ENCODE data around the gene GGA2.
"Not testable (repeated sequence)": the region's sequence is repeated elsewhere in the genome, so short reads cannot be mapped to it uniquely, and the experiment has no call there.

Gene GGA2

DNA sequence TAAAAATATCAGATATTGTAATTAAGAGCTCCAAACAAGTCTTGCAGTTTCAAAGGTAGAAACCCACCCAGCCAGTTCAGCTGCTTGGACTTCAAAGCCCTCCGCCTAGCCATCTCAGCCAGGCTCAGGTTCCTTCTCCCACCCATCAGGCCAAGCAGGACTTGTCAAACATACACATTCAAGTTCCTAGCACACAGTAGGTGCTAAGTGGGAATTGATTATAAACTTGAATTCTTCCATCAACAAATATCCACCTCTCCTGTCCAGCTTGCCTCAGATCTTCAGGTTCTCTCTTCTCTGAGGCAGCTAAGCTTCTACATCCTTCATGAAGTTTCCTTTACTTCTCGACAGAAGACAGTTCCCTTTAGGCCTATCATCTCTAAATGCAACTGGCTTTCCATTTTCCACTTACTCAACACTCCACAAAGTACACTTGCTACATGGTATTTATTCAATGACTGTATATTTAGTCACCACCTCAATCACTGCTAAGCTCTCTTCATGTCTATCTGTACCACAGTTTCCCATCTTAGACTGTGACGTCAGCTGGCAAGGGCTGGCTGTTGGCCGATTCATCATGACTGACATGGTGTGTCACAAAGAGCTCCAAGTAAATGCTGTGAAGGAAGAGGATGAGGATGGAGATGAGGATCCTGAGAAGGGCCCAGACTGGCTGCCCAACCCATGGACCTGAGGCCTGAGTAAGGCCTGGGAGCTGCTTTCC is 44.0 kb downstream of the GGA2 start:
- DNase-seq, result no peak

DNA sequence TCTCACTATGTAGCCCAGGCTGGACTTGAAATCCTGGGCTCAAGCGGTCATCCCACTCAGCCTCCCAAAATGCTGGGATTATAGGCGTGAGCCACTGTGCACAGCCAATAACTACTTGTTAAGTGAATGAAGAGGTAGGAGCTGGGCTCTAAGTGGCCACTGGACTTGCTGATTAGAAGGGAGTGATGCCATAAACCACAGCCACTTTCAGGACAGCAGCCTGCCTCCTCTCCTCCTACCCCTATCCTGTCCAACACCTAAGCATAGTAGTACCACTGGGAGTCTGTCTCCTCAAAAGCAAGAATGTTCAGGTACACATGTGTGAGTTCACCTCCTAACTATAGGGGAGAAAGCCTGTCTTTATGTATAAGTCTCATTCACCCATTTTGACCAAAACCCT is 45.1 kb downstream of the GGA2 start:
- DNase-seq, result no peak

DNA sequence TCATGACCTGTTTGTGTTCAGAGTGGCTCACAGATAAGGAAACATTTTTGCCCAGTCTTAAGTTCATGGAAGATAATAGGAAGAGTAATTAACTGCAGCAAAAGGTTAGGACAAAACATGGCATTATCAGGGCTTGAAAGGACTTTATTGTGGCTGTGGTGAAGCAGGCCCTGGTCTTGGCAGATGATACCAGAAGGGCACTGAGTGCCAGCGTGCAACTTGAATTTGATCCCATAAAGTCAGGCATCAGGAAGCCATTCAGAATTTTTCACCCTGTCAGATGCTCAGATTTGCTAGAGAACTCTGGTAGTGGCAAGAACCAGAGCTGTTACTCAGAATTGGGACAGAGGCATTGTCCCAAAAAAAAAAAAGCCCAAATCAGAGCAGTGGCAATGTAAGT is 46.1 kb downstream of the GGA2 start:
- DNase-seq, result no peak

DNA sequence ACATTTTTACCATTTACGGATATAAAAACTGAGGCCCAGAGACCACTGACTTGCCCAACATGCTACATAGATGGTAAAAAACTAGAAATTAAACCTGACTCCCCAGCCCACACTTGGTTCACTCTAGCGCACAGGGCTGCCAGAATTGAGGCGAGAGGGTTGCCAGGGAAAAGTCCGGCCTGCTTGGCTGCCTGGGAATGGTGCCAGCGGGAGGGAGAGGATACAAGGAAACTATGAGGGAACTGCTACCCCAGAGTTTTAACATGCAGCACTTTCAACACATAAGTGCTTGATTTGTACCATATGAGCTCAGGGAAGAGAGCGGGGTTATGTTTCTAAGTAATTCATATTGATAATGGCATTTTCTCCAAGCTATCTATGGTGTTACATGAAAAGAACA is 47.3 kb downstream of the GGA2 start:
- DNase-seq, result not testable (repeated sequence)

DNA sequence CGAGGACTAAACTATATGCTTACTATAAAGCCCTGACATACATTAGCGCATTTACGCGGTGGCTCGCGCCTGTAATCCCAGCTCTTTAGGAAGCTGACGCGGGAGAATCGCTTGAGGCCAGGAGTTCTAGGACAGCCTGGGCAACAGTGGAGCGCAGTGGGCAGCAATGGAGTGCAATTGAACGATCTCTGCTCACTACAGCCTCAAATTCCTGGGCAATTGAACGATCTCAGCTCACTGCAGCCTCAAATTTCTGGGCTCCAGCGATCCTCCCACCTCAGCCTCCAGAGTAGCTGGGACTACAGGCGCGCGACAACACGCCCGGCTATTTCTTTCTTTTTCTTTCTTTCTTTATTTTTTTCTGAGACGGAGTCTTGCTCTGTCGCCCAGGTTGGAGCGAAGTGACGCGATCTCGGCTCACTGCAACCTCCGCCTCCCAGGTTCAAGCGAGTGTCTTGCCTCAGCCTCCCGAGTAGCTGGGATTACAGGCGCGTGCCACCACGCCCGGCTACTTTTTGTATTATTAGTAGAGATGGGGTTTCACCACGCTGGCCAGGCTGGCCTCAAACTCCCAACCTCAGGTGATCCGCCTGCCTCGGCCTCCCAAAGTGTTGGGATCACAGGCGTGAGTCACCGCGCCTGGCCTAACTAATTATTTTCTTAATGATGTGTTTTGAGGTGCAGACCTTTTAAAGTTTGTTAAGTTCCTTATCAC is 56.8 kb downstream of the GGA2 start:
- DNase-seq, result no peak

GRCh38 chr16:23452572-23453337 is 57.5 kb downstream of the GGA2 start, which contains the start of gene COG7:
Gene COG7 (minus strand): TSS chr16:23453189. CDS start chr16:23452994, 195 bp downstream.
- peak; percentile 58 to 62 for DNase-seq

- no peak for DNase-seq
Measured at GRCh38 chr16:23452221-23452571, 58.1 kb downstream of the GGA2 start.

- DNase-seq, result no peak
Measured at GRCh38 chr16:23448392-23448791, 61.9 kb downstream of the GGA2 start.

DNA sequence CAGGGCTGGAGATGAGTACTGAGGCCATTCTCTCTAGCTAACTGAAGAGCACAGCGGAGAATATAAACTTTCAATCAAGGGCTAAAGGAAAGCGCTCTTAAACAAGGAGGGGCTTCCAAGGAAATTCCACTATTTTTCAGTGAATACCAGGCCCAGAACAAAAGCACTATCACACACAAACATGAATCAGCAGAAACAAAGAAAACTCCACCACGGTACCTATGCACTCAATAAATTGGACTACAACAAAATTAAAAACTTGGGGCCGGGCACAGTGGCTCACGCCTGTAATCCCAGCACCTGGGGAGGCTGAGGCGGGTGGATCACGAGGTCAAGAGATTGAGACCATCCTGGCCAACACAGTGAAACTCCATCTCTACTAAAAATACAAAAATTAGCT is 72.8 kb downstream of the GGA2 start:
- DNase-seq, result not testable (repeated sequence)

DNA sequence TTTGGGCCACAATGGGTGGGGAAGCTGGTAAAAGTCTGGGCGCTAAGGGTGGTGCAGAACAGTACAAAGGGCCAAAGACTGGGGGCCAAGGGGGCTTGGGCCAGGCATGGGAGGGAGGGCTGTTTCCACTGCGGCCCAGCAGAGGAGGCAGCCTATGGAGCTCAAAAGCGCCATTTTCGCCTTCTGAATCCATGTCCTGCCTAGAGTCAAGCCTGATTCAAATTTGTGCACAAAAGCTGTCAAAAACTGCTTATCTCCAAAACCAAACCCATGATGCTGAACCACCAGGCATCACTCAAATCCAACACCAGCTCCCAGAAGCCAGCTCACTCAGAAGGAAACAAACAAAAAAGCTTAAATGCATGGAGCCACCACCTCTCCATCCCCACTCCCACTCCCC is 73.3 kb downstream of the GGA2 start:
- no peak for DNase-seq

DNA sequence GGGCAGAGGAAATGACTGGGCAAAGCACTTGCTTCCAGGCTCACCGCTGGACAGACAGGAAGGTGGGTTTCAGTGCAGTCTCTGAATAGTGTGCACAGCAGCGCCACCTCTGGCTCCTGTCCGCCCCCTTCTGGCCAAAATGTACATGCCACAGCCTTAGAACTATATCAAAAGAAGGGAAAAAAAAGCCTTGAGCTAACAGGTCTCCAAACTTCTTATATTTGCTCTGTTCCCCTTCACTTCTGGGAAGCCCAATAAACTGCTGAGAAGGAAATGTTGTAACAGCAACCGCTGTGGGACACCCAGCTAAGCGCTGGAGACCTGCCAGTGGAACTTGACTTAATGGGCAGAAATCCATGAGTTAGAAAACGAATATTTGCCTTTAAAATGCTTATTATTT is 74.8 kb downstream of the GGA2 start:
- DNase-seq, result peak; percentile 79 to 81

DNA sequence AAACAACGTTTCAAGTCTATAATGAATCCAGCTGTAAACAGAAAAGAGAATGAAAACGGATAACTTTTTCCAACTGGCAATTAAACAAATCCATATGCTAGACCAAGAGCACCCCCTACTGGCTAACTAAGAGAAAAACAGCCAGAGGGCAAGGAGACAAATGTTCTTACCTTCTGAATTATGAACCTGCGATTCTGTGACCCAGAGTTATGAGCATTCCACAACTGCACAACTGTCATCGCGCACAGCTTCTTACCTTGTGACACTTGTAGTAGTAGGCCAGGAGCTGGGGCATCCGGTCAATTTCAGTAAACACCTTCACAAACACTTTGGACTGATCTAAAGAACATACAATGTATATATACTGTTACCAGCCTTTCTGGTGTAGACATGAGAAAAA is 75.9 kb downstream of the GGA2 start:
- peak; percentile 48 to 55 for DNase-seq

- no peak for DNase-seq
Measured at GRCh38 chr16:23433261-23433920, 76.9 kb downstream of the GGA2 start.

DNA sequence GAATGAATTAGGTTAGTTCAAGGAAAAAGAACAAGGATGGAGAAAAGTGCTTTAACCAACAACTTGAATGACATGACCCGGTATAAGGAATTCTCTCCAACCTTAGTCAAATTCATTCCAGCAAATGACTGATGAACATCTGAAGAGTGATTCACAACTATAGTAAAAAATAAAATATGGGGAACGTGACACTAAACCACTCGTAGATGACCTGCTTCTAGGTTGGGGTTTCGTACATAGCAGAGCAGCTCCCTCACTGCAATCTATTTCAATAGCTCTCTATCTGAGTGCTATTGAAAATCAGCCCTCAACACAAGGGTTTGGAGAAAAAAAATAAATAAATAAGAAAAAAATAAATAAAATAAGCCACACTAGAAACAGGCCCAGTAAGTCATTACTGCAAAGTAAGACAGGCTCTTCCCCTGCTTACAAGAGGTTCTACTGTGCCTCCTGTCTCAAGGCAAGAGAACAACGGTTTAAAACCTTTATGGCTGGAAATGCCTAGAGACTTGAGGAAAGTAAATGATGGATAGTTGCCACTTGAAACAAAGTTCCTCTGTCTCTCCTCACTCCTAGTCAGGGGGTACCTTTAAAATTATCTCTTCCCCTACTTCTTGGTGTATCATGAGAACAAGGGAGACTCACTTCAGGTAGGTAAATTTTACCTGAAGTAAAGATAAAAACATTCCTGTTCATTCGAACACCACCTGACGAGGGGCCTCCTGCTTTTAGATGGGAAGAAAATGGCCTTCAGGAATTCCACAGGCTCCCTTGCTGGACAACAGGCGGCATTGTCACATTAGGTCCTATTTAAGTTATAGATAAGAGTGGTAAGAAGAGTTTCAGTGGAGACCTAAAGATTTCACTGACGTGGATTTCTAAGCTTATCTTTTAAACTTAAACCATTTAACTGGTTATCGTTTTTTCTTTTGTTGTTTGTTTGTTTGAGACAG is 77.8 kb downstream of the GGA2 start:
- no peak for DNase-seq

GRCh38 chr16:23428351-23428750 is 81.9 kb downstream of the GGA2 start:
- no peak for DNase-seq

- DNase-seq, result no peak
Measured at GRCh38 chr16:23424292-23424958, 85.9 kb downstream of the GGA2 start.

GRCh38 chr16:23423496-23424049 is 86.7 kb downstream of the GGA2 start:
- no peak for DNase-seq

GRCh38 chr16:23420011-23420410 is 90.3 kb downstream of the GGA2 start:
- no peak for DNase-seq

DNA sequence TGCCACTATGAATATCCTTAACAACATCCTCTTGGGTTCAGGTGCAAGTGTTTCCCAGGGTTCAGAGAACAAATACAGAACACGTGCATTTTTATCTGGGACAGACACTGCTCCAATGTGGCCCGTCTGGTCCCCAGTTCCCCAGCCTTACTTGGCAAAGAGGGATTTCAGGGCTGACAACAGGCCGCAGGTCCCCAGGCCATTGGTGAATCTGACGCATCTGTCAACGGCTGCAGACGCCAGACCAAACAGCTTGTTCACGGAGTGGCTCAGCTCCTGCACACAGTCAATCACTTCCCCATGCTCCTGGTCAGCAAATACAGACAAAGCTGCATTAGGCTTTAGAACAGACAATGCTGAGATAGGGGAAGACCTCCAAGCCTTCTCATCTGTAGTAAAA is 93.5 kb downstream of the GGA2 start:
- DNase-seq, result no peak

DNA sequence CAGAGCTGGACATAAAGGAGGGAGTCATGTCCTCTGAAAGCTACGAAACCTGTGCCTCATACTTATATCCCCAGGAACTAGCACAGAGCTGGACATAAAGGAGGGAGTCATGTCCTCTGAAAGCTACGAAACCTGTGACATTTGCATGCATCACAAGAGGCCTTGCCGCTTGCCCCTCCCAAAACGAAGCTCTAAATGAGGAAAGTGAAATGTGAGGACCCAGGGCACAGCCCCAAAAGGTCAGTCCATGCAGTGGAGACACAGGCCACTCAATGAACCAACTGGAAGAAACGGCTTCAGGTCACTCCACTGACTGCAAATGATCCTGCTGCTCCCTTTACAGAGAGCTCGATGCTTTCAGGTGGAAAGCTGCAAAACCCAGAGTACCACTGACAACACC is 95.6 kb downstream of the GGA2 start:
- DNase-seq, result no peak

Measured in Kasumi-1 (cell line).